OCI-LY3 (cell line): ENCODE data around the gene NCCRP1.

Experiments
- CTCF ChIP-seq: fragments of 200-600, 300-600 bp; sonication (generic); IDR thresholded peaks from 2 replicates; pipeline ENCODE4 v1.5.1; 2014; ENCODE audit warnings: antibody characterized with exemption, low read length, low read depth
- EZH2phosphoT487 ChIP-seq: fragments of 200-600 bp; shearing (Covaris generic); IDR thresholded peaks from 2 replicates; pipeline ENCODE4 v1.6.1; 2018; ENCODE audit warnings: antibody characterized with exemption, mixed run types, low read depth

GRCh38 chr19:39180749-39181148 is 16.0 kb upstream of the NCCRP1 start:
- no peak for TF ChIP-seq CTCF
- TF ChIP-seq EZH2phosphoT487, result no peak
